K562 (cell line): ENCODE results near the gene FTL. TPM values are rescaled to one million over a fixed set of nuclear protein-coding genes. Genes with fewer than 3 reads are reported as not detected.
A peak's percentile ranks its signal among the peaks of the same experiment; 100 is the strongest.

Experiments used
- BDP1 ChIP-seq: IDR thresholded peaks from 3 replicates; pipeline ENCODE4 v1.6.1; 2011; ENCODE audit not compliant: insufficient read length, insufficient read depth
- BRCA1 ChIP-seq, 2 experiments: fragments of 450-650 bp in 1 of 2; sonication (generic) in 1 of 2; formaldehyde crosslinking in 1 of 2; IDR thresholded peaks; 2 replicates each; pipeline versions ENCODE4 v1.5.0 to v1.6.1; 2017 to 2020; ENCODE audit warnings: mild to moderate bottlenecking in 1 of 2, missing genetic modification reagents in 1 of 2
- CXXC5 ChIP-seq: fragments of 250-450 bp; sonication (Bioruptor Pico); IDR thresholded peaks from 2 replicates; pipeline ENCODE4 v1.8.0; 2022; ENCODE audit warnings: inconsistent platforms, mild to moderate bottlenecking, moderate library complexity
- DNMT1 ChIP-seq: fragments of 450-650 bp; IDR thresholded peaks from 2 replicates; pipeline ENCODE4 v1.6.1; 2016; ENCODE audit warnings: antibody characterized with exemption, mild to moderate bottlenecking
- ETS2 ChIP-seq: IDR thresholded peaks from 2 replicates; pipeline ENCODE4 v1.6.1; 2016; ENCODE audit warnings: borderline replicate concordance, missing genetic modification characterization, mild to moderate bottlenecking, moderate library complexity, missing compliant biosample characterization; ENCODE audit not compliant: poor library complexity, severe bottlenecking
- FOXM1 ChIP-seq, 2 experiments: fragments of 450-650 bp in 1 of 2; sonication (generic) in 1 of 2; formaldehyde crosslinking in 1 of 2; IDR thresholded peaks; 2 replicates each; pipeline versions ENCODE4 v1.6.1 to v1.9.0; 2017 to 2022; ENCODE audit warnings: low read depth in 2 of 2, mild to moderate bottlenecking in 2 of 2, missing genetic modification reagents in 1 of 2, moderate library complexity in 1 of 2
- NCOA4 ChIP-seq: fragments of 450-650 bp; IDR thresholded peaks from 2 replicates; pipeline ENCODE4 v1.6.1; 2018; ENCODE audit warnings: mild to moderate bottlenecking; ENCODE audit not compliant: partially characterized antibody
- NFRKB ChIP-seq: fragments of 450-650 bp; IDR thresholded peaks from 2 replicates; pipeline ENCODE4 v1.6.1; 2016; ENCODE audit warnings: low read depth
- POLR2A ChIP-seq: fragments of 450-650 bp; conservative IDR thresholded peaks from 2 replicates; pipeline ENCODE4 v1.6.1; 2016
- RBBP5 ChIP-seq: fragments of 200-600 bp; sonication (generic); IDR thresholded peaks from 2 replicates; pipeline ENCODE4 v1.6.1; 2012; ENCODE audit warnings: borderline replicate concordance, mild to moderate bottlenecking, low read length, control low read depth, inconsistent platforms; ENCODE audit not compliant: insufficient read depth, poor library complexity, severe bottlenecking
- RBM22 ChIP-seq: fragments of 200-400 bp; formaldehyde crosslinking; IDR thresholded peaks from 2 replicates; pipeline ENCODE4 v1.6.1; 2018; ENCODE audit warnings: low read length, low read depth; ENCODE audit not compliant: poor library complexity, severe bottlenecking
- TAF9B ChIP-seq: fragments of 450-650 bp; IDR thresholded peaks from 2 replicates; pipeline ENCODE4 v1.6.1; 2018; ENCODE audit warnings: mild to moderate bottlenecking; ENCODE audit not compliant: partially characterized antibody
- TSC22D4 ChIP-seq: fragments of 450-650 bp; IDR thresholded peaks from 2 replicates; pipeline ENCODE4 v1.6.1; 2016; ENCODE audit warnings: missing genetic modification characterization, missing biosample characterization, control low read depth
- ZNF165 ChIP-seq: fragments of 250-450 bp; sonication (Bioruptor Pico); IDR thresholded peaks from 2 replicates; pipeline ENCODE4 v1.4.0; 2020; ENCODE audit warnings: borderline replicate concordance
- ZZZ3 ChIP-seq: fragments of 450-650 bp; IDR thresholded peaks from 2 replicates; pipeline ENCODE4 v1.6.1; 2016; ENCODE audit warnings: antibody characterized with exemption, mild to moderate bottlenecking, moderate library complexity
- polyA plus RNA-seq, 8 experiments: library from polyadenylated mRNA; depleted of rRNA in 4 of 8; stranded (reverse) in 5 of 8; unstranded in 3 of 8; fragments of >200 nt; fragmentation: Nextera tagmentation in 2 of 8; fragmentation: Illumina TruSeq in 1 of 8; extraction: Ambion mirVana in 2 of 8; extraction: Trizol in 1 of 8; gene quantifications; 2 replicates each; pipeline versions ENCODE4 v1.2.1 to v1.2.3, GENCODE V29; 2011 to 2014; ENCODE audit warnings: inconsistent platforms in 1 of 8, missing spikeins in 1 of 8
- total RNA-seq, 7 experiments: library from RNA; depleted of rRNA in 6 of 7; stranded (reverse); fragments of >200 nt in 6 of 7; fragmentation: Illumina TruSeq in 2 of 7; extraction: Trizol in 2 of 7; gene quantifications; 2 replicates each; pipeline versions ENCODE4 v1.2.1 to v1.2.3, GENCODE V29; 2011 to 2021; ENCODE audit warnings: low replicate concordance in 1 of 7
- TF ChIP-seq, protein P1 (sequence below): fragments of 450-650 bp; IDR thresholded peaks from 2 replicates; pipeline ENCODE4 v1.6.1; 2018; ENCODE audit warnings: mild to moderate bottlenecking, low read depth; ENCODE audit not compliant: partially characterized antibody
- TF ChIP-seq, protein P2 (sequence below): fragments of 250-450 bp; sonication (Bioruptor Pico); IDR thresholded peaks from 2 replicates; pipeline ENCODE4 v1.4.0; 2020; ENCODE audit warnings: borderline replicate concordance
- TF ChIP-seq, protein P3 (sequence below): fragments of 450-650 bp; IDR thresholded peaks from 2 replicates; pipeline ENCODE4 v1.6.1; 2014; ENCODE audit warnings: low read depth, mild to moderate bottlenecking, moderate library complexity, borderline replicate concordance
- TF ChIP-seq, protein P4 (sequence below): fragments of 450-650 bp; conservative IDR thresholded peaks from 2 replicates; pipeline ENCODE4 v1.6.1; 2016; ENCODE audit warnings: missing genetic modification characterization, low read depth, mild to moderate bottlenecking, control low read depth, missing compliant biosample characterization

Gene FTL
- total and polyA plus RNA-seq, 9 of the 15 experiments (the other 6 are each of a cell fraction or from before 2014, with no cell fraction given), result 1,231 to 27,415 (median 3,965) TPM

DNA sequence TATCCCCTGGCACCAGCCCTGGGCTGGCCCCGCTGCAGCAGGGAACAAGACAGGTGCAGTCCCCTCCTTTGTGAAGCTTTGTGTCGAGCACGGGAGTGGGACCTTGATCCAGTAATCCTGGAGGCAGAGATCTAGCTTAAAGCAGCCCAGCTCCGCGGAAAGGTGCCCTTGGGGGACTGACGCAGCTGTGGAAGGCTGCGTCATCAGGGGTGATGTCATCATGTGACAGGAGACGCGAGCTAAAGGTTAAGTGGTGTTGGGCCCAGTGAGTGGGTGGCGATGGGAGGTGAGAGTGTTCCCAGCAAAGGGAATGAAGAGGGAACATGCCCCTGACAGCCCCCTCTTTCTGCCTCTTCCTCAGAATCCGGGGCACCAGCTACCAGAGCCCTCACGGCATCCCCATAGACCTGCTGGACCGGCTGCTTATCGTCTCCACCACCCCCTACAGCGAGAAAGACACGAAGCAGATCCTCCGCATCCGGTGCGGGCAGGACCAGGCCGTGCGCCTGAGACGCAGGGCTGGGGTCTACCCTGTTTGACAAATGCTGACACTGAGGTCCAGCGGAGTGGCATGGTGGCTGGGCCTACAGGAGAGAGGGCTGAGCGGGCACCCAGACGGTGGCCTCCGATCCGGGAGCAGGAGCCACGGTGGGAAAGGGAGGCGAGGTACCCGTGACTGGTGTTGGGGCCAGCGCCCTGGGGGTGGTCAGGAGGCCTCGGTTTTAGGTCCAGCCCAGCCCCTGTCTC, 49.2 kb downstream of the FTL start (continued):
- TF ChIP-seq, protein P1, sequence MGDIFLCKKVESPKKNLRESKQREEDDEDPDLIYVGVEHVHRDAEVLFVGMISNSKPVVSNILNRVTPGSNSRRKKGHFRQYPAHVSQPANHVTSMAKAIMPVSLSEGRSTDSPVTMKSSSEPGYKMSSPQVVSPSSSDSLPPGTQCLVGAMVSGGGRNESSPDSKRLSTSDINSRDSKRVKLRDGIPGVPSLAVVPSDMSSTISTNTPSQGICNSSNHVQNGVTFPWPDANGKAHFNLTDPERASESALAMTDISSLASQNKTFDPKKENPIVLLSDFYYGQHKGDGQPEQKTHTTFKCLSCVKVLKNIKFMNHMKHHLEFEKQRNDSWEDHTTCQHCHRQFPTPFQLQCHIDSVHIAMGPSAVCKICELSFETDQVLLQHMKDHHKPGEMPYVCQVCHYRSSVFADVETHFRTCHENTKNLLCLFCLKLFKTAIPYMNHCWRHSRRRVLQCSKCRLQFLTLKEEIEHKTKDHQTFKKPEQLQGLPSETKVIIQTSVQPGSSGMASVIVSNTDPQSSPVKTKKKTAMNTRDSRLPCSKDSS, result no peak
- TF ChIP-seq BDP1 (no peak), TSC22D4 (tag) (no peak), RBM22 (no peak), POLR2A (0 out of 2 replicates have a peak, but pooled peaks have one; percentile 29), NCOA4 (no peak), BRCA1 (IDR thresholded peaks at IDR 0.05) (no peak), BRCA1 (CRISPR knock-in tag; IDR thresholded peaks at IDR 0.05) (no peak), DNMT1 (no peak), FOXM1 (IDR thresholded peaks at IDR 0.05; ENCODE audit: low read depth) (no peak), FOXM1 (CRISPR knock-in tag; IDR thresholded peaks at IDR 0.05; ENCODE audit: low read depth) (no peak), ZNF165 (no peak), TAF9B (no peak), NFRKB (no peak), ZZZ3 (no peak), RBBP5 (no peak), CXXC5 (CRISPR knock-in tag) (peak; percentile 29; the same call in 1 of the 2 replicates), ETS2 (tag) (no peak)
- TF ChIP-seq, protein P2, sequence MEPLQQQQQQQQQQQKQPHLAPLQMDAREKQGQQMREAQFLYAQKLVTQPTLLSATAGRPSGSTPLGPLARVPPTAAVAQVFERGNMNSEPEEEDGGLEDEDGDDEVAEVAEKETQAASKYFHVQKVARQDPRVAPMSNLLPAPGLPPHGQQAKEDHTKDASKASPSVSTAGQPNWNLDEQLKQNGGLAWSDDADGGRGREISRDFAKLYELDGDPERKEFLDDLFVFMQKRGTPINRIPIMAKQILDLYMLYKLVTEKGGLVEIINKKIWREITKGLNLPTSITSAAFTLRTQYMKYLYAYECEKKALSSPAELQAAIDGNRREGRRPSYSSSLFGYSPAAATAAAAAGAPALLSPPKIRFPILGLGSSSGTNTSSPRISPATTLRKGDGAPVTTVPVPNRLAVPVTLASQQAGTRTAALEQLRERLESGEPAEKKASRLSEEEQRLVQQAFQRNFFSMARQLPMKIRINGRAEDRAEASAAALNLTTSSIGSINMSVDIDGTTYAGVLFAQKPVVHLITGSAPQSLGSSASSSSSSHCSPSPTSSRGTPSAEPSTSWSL, result no peak
- TF ChIP-seq, protein P3, sequence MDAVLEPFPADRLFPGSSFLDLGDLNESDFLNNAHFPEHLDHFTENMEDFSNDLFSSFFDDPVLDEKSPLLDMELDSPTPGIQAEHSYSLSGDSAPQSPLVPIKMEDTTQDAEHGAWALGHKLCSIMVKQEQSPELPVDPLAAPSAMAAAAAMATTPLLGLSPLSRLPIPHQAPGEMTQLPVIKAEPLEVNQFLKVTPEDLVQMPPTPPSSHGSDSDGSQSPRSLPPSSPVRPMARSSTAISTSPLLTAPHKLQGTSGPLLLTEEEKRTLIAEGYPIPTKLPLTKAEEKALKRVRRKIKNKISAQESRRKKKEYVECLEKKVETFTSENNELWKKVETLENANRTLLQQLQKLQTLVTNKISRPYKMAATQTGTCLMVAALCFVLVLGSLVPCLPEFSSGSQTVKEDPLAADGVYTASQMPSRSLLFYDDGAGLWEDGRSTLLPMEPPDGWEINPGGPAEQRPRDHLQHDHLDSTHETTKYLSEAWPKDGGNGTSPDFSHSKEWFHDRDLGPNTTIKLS, result no peak
- TF ChIP-seq, protein P4, sequence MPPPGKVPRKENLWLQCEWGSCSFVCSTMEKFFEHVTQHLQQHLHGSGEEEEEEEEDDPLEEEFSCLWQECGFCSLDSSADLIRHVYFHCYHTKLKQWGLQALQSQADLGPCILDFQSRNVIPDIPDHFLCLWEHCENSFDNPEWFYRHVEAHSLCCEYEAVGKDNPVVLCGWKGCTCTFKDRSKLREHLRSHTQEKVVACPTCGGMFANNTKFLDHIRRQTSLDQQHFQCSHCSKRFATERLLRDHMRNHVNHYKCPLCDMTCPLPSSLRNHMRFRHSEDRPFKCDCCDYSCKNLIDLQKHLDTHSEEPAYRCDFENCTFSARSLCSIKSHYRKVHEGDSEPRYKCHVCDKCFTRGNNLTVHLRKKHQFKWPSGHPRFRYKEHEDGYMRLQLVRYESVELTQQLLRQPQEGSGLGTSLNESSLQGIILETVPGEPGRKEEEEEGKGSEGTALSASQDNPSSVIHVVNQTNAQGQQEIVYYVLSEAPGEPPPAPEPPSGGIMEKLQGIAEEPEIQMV (tag), result no peak
